ENCODE data around the gene ACTA1.

GRCh38 chr1:229420224-229420623, 13.7 kb downstream of the ACTA1 start:
- no peak for TF ChIP-seq TAF1 (IDR thresholded peaks at IDR 0.05; ENCODE audit: low read depth, low read length)
- TF ChIP-seq SPI1 (IDR thresholded peaks at IDR 0.05; ENCODE audit: low read depth, low read length) = no peak
- TF ChIP-seq POLR2A (IDR thresholded peaks at IDR 0.05; ENCODE audit: low read depth, low read length) = no peak
